Bladder microvascular endothelial cell (primary cell): Measurements from ENCODE around the gene SLC36A4. TPM values are rescaled to one million over a fixed set of nuclear protein-coding genes. Genes with fewer than 3 reads are reported as not detected.

ENCODE experiments used
- total RNA-seq: library from RNA; depleted of rRNA; stranded (reverse); fragments of >200 nt; gene quantifications from 2 replicates; pipeline ENCODE4 v1.2.3, GENCODE V29; 2014

Gene SLC36A4
- total RNA-seq: 4.0 and 9.9 TPM in 2 replicates

DNA sequence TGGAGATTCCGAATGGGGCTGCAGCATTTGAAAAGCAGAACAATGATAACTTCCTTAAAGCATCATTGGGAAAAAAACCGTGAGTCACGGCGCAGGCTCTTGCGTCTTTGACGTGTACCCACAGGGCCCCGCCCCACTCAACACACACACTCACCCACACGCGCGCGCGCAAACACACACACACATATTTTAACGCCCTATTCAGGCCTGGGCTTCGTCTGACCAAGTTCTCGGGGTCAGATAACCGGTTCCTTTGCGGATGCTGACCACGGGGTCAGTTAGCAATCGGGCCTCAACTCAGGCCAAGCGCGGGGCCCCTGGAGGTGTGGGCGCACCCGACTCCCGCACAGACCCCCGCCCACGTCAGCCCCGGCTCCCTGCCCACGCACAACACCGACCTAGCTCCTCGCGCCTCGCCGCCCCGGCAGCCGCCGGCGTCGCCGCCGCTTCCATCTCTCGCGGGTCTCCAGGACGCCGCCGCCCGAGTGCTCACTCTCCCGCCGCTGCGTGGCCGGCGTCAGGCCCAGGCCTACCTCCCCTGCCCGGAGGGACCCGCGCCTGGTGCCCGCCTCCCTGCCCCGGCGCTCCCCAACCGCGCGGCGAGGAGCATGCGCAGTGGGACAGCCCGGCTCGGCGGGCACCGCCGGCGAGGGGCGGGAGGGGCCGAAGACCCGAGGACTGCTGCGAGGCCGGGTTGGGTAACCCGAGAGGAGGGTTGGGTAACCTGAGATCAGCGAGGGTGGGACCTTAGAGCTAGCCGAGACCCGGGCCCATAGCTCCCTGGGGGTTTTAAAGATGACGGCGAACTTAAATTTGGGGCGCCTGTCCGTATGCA is at the start of gene SLC36A4:
TSS of gene SLC36A4 (minus strand) at position 612 of the 835 bp plus-strand sequence. CDS start at position 453, 159 bp downstream.

Other genes with a start within 250 kb of the SLC36A4 start
- gene MTNR1B, start 228.3 kb downstream of the SLC36A4 start, total RNA-seq: not detected in 2 replicates
- not detected in 2 replicates for gene DEUP1, start 132.8 kb upstream of the SLC36A4 start, total RNA-seq